Astrocyte (in vitro differentiated cells and primary cell): ENCODE data around the gene OTOF. TPM values are rescaled to one million over a fixed set of nuclear protein-coding genes. Genes with fewer than 3 reads are reported as not detected.

Source experiments
- DNase-seq: peaks from one replicate; pipeline ENCODE4 v3.0.0-alpha.2; 2010; ENCODE audit warnings: low read depth
- FAIRE-seq: peaks from 2 replicates; lab custom pipeline; 2011; peaks lifted over from hg19 to GRCh38; lab: Jason Lieb, UNC
- H2AFZ ChIP-seq: 2 replicates; pipeline ENCODE4 v1.6.0; 2012; ENCODE audit warnings: low read depth, low read length, inconsistent platforms
- H3K27ac ChIP-seq: 2 replicates; pipeline ENCODE4 v1.5.1; 2011; ENCODE audit warnings: low read depth, low read length, inconsistent platforms
- H3K27me3 ChIP-seq: 2 replicates; pipeline ENCODE4 v1.6.0; 2011; ENCODE audit warnings: low read length, inconsistent platforms; ENCODE audit not compliant: insufficient read depth
- H3K36me3 ChIP-seq: 2 replicates; pipeline ENCODE4 v1.5.1; 2011; ENCODE audit warnings: low read length, inconsistent platforms; ENCODE audit not compliant: insufficient read depth
- H3K4me1 ChIP-seq: 2 replicates; pipeline ENCODE4 v1.5.1; 2011; ENCODE audit warnings: low read length, inconsistent platforms; ENCODE audit not compliant: insufficient read depth
- H3K4me2 ChIP-seq: 2 replicates; pipeline ENCODE4 v1.6.0; 2012; ENCODE audit warnings: low read length, inconsistent platforms
- H3K4me3 ChIP-seq: 2 replicates; pipeline ENCODE4 v1.5.1; 2011; ENCODE audit warnings: low read depth, mild to moderate bottlenecking, low read length, inconsistent platforms; ENCODE audit not compliant: insufficient read depth
- H3K79me2 ChIP-seq: 2 replicates; pipeline ENCODE4 v1.6.0; 2012; ENCODE audit warnings: mild to moderate bottlenecking, low read length, inconsistent platforms; ENCODE audit not compliant: insufficient read depth
- H3K9ac ChIP-seq: 2 replicates; pipeline ENCODE4 v1.6.0; 2012; ENCODE audit warnings: mild to moderate bottlenecking, low read length, inconsistent platforms
- H3K9me3 ChIP-seq: 2 replicates; pipeline ENCODE4 v1.5.1; 2012; ENCODE audit warnings: low read depth, mild to moderate bottlenecking, low read length, inconsistent platforms; ENCODE audit not compliant: insufficient read depth
- H4K20me1 ChIP-seq: 2 replicates; pipeline ENCODE4 v1.6.0; 2012; ENCODE audit warnings: low read length, inconsistent platforms; ENCODE audit not compliant: insufficient read depth
- H3K27ac Mint-ChIP-seq: one replicate; pipeline ENCODE4 v1.8.0; 2021; ENCODE audit warnings: mild to moderate bottlenecking, mixed read lengths; ENCODE audit not compliant: unreplicated experiment
- H3K27me3 Mint-ChIP-seq: one replicate; pipeline ENCODE4 v1.8.0; 2021; ENCODE audit warnings: low read depth, mixed read lengths; ENCODE audit not compliant: unreplicated experiment
- H3K36me3 Mint-ChIP-seq: one replicate; pipeline ENCODE4 v1.8.0; 2021; ENCODE audit warnings: low read depth, mixed read lengths; ENCODE audit not compliant: unreplicated experiment
- H3K4me1 Mint-ChIP-seq: one replicate; pipeline ENCODE4 v1.8.0; 2021; ENCODE audit warnings: low read depth, mixed read lengths; ENCODE audit not compliant: unreplicated experiment
- H3K4me3 Mint-ChIP-seq: one replicate; pipeline ENCODE4 v1.8.0; 2021; ENCODE audit warnings: mild to moderate bottlenecking, moderate library complexity, mixed read lengths; ENCODE audit not compliant: unreplicated experiment
- H3K9me3 Mint-ChIP-seq: one replicate; pipeline ENCODE4 v1.8.0; 2021; ENCODE audit warnings: mild to moderate bottlenecking, mixed read lengths; ENCODE audit not compliant: unreplicated experiment
- CTCF ChIP-seq: IDR thresholded peaks from 2 replicates; pipeline ENCODE4 v1.5.1; 2011; ENCODE audit warnings: low read depth, mild to moderate bottlenecking, inconsistent platforms, low read length, moderate library complexity; ENCODE audit not compliant: insufficient read depth
- EZH2 ChIP-seq: IDR thresholded peaks from 2 replicates; pipeline ENCODE4 v1.6.1; 2012; ENCODE audit warnings: mild to moderate bottlenecking, low read length, inconsistent platforms; ENCODE audit not compliant: insufficient read depth
- total RNA-seq: library from RNA; stranded (reverse); gene quantifications from 2 replicates; pipeline ENCODE4 v1.2.1, GENCODE V29; 2021

The OTOF gene
- total RNA-seq, 1 donor from 2014 or later = not detected

GRCh38 chr2:26465981-26466471 lies 11.9 kb downstream of the OTOF start:
- no peak overlapping the region for H3K4me2 ChIP-seq
- no peak overlapping the region for H3K4me3 ChIP-seq
- H3K9ac ChIP-seq = no peak overlapping the region
- H3K36me3 Mint-ChIP-seq = no peaks in the 10 kb centered on the region
- H3K4me1 ChIP-seq = peaks cover 4% of the 10 kb centered on the region
- no peaks in the 10 kb centered on the region for H3K79me2 ChIP-seq
- H2AFZ ChIP-seq = no peak overlapping the region
- no peak for FAIRE-seq
- H3K27ac ChIP-seq = no peak overlapping the region
- H3K4me1 Mint-ChIP-seq = peaks cover 11% of the 10 kb centered on the region
- no peak overlapping the region for H3K4me3 Mint-ChIP-seq
- DNase-seq = no peak
- H3K9me3 Mint-ChIP-seq = peaks cover 5% of the 10 kb centered on the region
- H3K36me3 ChIP-seq = no peaks in the 10 kb centered on the region
- no peaks in the 10 kb centered on the region for H4K20me1 ChIP-seq
- H3K27me3 ChIP-seq = no peaks in the 10 kb centered on the region
- no peak overlapping the region for H3K27ac Mint-ChIP-seq
- no peak for TF ChIP-seq EZH2
- TF ChIP-seq CTCF = no peak
- peaks cover 5% of the 10 kb centered on the region for H3K9me3 ChIP-seq
- H3K27me3 Mint-ChIP-seq = peaks cover 11% of the 10 kb centered on the region

GRCh38 chr2:26465266-26465925 lies 12.5 kb downstream of the OTOF start:
- Mint-ChIP-seq H3K4me1 (peaks cover 11% of the 10 kb centered on the region), H3K9me3 (peaks cover 5% of the 10 kb centered on the region), H3K27me3 (peaks cover 7% of the 10 kb centered on the region), H3K36me3 (no peaks in the 10 kb centered on the region), H3K27ac (no peak overlapping the region), H3K4me3 (no peak overlapping the region)
- TF ChIP-seq EZH2 = no peak
- TF ChIP-seq CTCF = no peak
- no peak overlapping the region for H3K9ac ChIP-seq
- DNase-seq = no peak
- no peak overlapping the region for H2AFZ ChIP-seq
- FAIRE-seq = no peak
- no peaks in the 10 kb centered on the region for H3K27me3 ChIP-seq
- no peaks in the 10 kb centered on the region for H3K79me2 ChIP-seq
- H3K4me1 ChIP-seq = peaks cover 4% of the 10 kb centered on the region
- H3K4me3 ChIP-seq = no peak overlapping the region
- H3K27ac ChIP-seq = no peak overlapping the region
- H3K9me3 ChIP-seq = peaks cover 5% of the 10 kb centered on the region
- no peaks in the 10 kb centered on the region for H4K20me1 ChIP-seq
- H3K36me3 ChIP-seq = no peaks in the 10 kb centered on the region
- no peak overlapping the region for H3K4me2 ChIP-seq
